ENCODE measurements around the gene MARCHF4.

DNA sequence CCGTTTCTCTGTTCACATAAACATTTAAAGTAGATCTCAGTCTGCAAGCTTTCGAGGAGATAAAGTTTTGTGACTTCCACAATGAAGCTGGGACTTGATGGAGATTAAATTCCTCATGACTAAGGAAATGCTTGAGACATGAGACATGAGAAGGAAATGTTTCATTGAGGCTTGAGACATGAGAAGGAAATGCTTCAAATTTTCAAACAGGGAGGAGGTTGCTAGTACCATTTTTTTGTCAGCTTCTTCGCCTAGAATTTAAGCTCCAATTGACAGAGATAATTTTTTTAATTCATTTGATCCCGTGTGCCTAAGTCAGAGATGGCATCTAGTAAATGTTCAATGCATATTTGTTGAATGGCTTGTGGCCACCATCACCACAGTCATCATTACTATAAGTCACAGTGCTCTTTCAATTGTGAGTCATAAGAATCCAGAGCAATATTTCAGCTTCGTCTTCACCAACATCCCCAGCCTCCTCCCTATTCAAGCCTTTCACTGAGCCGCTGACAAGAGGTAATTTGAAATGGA, 543 bp upstream of the MARCHF4 start:
- TF ChIP-seq EP300 (IDR thresholded peaks at IDR 0.05; ENCODE audit: borderline replicate concordance in 1 of 2, low read depth in 2 of 2, low read length in 2 of 2) = no peak
- no peak for TF ChIP-seq BCL11A (IDR thresholded peaks at IDR 0.05; ENCODE audit: low read depth in 2 of 2, low read length in 2 of 2)
- no peak for TF ChIP-seq SIX5 (IDR thresholded peaks at IDR 0.05; ENCODE audit: low read depth, low read length)
- TF ChIP-seq CTCF (IDR thresholded peaks at IDR 0.05; ENCODE audit: control extremely low read depth in 1 of 3, insufficient read depth in 1 of 3, low read depth in 1 of 3, low read length in 3 of 3) = no peak
- TF ChIP-seq EZH2 (IDR thresholded peaks at IDR 0.05; ENCODE audit: low read depth, low read length, severe bottlenecking) = no peak
- TF ChIP-seq JUND (IDR thresholded peaks at IDR 0.05; ENCODE audit: low read length) = no peak
- no peak for TF ChIP-seq JUN (IDR thresholded peaks at IDR 0.05; ENCODE audit: low read depth, low read length)
- no peak for TF ChIP-seq YY1 (IDR thresholded peaks at IDR 0.05; ENCODE audit: low read depth, low read length)
- no peak for TF ChIP-seq SUZ12 (IDR thresholded peaks at IDR 0.05; ENCODE audit: low read length)
- no peak for TF ChIP-seq CHD2 (IDR thresholded peaks at IDR 0.05; ENCODE audit: low read length)
- no peak for TF ChIP-seq BRCA1 (IDR thresholded peaks at IDR 0.05; ENCODE audit: low read depth, low read length)
- no peak for TF ChIP-seq SP2 (IDR thresholded peaks at IDR 0.05; ENCODE audit: low read length)
- TF ChIP-seq HDAC6 (IDR thresholded peaks at IDR 0.05; ENCODE audit: low read depth, low read length) = no peak

Measured in H1 (cell line).